HEK293T (cell line): ENCODE results near the gene CFAP44.

ENCODE experiments used
- HDGF ChIP-seq: fragments of 450-650 bp; IDR thresholded peaks from 2 replicates; pipeline ENCODE4 v1.6.1; 2017; ENCODE audit warnings: antibody characterized with exemption, borderline replicate concordance
- LEF1 ChIP-seq: fragments of 450-650 bp; IDR thresholded peaks from 2 replicates; pipeline ENCODE4 v1.6.1; 2017; ENCODE audit warnings: mild to moderate bottlenecking, borderline replicate concordance

GRCh38 chr3:113450911-113451310, 9.6 kb upstream of the CFAP44 start:
- TF ChIP-seq LEF1 (no peak), HDGF (no peak)
